HG03108 (cell line): ENCODE results near the gene ZNF14.
"Not testable (repeated sequence)": the region's sequence is repeated elsewhere in the genome, so short reads cannot be mapped to it uniquely, and the experiment has no call there.

Experiments used
- ATAC-seq: cut with Tn5 transposase; IDR thresholded peaks from one replicate; pipeline ENCODE4 v1.9.1; 2021; ENCODE audit warnings: moderate library complexity; ENCODE audit not compliant: unreplicated experiment

ZNF14 gene

DNA sequence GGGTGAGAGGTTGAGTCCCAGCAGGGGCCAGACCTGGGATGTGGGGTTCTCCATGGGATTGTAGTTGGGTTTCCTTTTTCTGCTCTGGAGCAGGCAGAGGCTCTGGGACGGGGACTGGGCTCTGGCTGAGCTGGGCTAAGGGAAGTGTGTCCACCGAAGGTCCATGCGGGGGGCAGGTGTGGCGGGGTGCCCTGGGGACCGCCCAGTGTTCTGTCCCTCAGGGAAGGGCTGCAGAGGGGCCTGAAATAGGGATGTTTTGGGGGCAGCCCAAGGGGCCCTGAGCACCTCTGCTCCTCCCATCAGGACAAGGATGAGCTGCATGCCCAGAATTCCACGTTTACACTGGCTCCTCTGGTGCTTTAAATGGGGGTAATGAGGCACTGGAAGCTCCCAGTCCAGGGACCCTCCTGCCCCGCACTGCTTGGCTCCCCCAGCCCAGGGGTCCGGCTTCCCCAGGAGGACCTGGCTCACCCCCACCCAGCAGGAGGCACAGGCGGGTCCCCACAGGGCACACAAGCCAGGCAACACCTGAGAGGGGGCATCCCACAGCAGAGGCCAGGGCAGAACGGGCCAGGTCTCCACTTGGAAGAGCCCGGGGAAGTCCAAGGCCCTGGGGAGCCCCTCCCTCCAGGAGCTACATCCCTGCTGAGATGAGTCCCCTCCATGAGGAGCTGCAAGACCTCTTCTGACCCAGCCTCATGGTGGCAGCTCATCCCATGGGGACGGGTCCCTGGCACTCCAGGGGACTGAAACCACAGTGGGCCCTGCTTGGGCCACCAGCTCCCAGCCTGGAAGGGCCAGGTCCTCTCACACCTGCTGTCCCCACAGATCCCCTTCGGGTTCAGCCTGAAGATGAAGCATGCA lies 14.7 kb upstream of the ZNF14 start:
- ATAC-seq: no peak

DNA sequence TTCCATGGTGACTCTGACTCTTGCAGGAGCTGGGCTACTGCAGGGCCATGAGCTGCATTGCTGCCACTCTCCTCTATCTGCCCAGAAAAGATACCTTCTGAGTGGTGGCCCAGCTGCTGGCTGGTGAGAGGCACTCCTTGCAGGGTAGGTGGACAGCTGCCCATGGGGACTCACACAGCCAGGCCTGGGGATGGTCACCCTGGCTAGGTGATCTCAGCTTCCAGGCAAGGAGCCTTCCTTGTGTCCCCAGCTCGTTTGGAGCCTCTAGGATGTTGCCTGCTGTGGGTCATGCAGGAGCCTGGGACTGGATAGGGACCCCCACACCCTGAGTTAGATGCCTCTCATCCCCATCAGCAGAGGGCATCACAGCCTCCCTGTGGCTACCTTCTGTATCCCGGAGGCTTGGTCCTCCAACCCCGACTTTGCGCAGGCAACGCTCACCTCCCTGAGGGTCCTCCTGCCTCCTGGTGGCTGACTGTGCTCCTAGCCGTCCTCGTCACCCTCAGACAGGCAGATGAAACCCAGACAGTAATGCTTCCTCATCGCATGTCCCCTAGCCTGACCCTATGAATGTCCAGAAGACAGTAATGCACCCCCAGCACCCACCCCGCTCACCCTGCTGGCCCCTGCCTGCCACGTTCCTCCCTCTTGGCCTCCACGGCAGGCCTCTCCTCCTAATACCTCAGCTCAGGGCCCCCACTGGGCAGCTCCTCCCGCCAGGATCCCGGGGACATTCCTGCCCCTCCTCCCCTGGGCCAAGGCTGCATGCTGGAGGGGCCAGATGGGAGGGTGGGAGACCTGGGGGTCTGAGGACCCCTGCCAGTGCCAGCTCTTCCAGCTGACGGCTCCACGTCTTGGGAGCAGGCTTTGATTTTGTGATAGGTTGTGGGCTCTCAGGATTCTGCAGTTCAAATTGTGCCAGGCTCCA lies 13.6 kb upstream of the ZNF14 start:
- ATAC-seq: no peak

DNA sequence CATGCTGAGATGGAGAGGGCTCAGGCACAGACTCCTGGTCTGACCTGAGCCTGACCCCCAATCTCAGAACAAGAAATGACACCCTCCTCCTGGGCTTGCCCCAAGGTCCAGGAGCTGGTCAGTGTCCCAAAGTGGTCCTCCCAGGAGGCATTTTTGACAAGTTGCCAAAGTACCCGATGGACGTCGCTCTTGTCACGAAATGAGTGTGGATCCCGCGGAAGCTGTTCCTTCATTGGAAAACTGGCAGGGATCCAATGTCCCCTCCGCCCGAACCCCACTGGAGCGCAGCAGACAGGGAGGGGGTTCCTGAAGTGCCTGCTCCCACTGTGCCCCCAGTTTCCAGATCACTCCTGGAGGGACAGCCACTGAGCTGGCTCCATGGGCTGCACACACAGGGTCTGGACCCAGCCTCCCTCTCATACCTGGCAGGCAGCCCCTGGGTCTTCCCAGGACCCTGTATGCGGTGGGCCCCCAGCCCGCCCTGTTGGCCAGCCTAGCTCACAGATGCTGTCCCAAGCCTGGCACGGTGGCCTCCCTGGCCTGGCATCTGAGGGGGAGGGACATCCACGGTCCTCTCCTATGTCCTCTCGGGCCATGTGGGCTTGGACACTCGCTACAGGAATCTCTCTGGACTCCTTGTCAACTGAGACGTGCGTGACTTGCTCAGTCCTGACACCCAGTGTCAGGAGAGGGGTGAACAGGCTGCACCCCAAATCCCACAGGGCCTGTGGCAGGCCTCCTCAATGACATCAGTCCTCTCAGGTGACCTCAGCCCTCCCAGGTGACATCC lies 12.8 kb upstream of the ZNF14 start:
- ATAC-seq: no peak

DNA sequence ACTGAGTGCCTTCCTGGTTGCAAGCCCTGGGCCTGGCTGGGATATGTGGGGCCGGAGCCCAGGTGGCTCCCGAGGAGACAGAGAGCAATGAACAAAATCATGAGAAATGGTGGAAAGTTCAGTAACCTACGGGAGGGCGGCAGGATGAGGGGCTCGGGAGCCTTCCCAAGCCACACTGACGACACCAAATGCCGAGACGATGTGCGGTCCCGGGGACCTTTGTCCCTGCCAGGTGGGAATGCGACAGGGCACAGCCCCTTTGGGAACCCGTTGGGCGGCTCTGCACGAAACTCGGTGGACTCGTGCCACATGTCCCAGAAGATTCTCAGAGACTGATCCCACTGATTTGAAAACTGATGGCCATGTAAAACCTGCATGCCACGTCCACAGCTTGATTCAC lies 11.7 kb upstream of the ZNF14 start:
- no peak for ATAC-seq

DNA sequence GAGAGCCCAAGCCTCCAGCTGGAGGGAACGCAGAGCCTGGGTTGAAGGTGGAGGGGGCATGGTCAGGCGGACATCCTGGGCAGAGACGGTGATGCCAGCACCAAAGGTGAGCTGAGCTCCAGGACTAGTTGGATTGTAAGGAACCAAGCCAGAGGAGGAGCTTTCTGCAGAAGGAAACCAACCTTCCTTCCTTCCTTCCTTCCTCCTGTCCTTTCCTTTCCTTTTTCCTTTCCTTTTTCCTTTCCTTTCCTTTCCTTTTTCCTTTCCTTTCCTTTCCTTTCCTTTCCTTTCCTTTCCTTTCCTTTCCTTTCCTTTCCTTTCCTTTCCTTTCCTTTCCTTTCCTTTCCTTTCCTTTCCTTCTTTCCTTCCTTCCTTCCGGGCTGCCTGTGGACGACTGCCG lies 11.0 kb upstream of the ZNF14 start:
- not testable (repeated sequence) for ATAC-seq

DNA sequence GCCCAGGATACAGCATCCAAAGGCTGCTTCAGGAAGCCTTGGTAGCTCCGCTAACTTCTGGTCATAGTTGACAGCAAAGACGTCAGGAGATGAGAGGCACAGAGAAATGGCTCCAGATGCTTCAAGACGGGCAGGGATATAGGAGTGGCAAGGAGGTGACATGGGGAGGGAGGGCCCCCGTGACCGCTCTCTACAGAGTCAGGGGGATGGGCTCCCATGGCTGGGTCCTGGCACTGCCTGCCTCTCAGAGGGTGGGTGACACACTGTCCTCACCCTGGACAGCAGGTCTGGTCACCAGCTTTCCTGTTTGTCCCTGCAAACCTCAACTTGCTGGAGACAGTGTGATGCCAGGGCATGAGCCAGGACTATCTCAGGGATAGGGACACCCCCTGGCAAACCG lies 10.3 kb upstream of the ZNF14 start:
- no peak for ATAC-seq

DNA sequence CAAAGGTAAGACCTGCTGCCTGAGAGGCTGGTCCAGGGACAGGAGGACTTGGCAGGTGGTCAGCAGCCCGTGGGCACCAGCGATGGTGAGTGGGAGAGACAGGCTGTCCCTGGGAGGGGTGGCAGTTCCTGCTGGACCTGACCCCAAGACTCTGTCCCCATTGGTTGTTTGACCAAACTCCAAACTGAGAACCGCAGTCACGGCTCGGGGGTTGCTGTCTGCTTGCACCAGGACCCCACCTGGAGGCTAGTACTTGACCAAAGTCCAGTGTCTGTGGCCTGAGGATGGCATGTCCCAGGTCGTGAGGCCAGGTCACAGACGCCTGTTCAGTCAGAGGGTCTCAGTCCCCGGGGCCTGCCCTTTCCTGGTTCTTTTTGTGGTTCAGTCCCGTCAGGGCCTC lies 9.9 kb upstream of the ZNF14 start:
- ATAC-seq: no peak

DNA sequence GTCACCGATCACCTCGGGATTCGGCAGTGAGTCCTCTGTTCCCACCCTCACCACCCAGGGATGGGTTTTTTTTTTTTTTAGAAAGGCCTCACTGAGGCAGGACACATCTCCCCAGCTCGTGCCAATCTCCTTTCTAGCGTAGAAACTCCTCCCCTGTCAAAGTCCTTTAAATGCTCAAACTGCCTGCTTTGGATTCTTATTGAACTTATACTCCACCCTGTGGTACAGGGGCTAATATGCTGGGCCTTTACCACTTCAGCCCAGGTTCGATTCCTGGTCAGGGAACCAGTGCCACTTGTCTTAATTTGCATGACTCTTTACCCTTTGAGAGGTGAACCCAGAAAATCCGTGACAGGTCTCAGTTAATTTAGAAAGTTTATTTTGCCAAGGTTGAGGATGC lies 8.3 kb upstream of the ZNF14 start:
- ATAC-seq: no peak

DNA sequence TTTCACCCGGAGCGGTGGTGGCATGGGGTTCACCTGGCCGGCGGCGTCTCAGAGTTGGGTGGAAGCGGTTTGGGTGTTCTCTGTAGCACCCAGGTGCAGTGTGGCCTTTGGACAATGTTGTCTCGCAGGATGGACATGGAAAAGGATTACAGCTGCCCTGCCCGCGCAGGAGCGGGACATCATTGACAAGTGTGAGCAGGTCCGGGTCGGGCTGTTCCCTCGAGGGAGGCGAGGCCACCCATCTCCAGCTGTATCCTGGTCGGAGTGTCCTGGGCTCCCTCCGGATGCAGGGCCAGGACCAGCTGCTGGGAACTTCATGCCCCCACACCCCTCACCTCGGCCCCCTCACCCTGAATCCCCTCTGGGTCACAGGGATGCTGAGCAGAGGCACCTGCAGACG lies 7.8 kb upstream of the ZNF14 start:
- ATAC-seq: no peak

DNA sequence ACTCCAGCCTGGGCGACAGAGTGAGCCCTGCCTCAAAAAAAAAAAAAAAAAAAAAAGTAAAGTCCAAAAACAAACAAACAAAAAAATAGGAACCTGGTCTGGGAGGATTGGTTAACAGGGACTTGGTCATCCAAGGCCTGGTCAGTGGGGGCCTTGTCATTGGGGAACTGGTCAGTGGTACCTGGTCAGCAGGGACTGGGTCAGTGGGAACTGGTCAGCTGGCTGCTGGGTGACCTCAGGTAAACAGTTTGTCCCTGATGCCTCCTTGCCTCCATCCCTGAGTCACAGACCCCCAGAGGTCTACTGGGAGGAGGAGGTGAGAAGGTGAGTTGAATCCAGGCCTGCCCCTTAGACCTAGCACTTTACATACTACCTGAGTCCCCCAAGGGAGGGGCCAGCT lies 5.7 kb upstream of the ZNF14 start:
- ATAC-seq: no peak

DNA sequence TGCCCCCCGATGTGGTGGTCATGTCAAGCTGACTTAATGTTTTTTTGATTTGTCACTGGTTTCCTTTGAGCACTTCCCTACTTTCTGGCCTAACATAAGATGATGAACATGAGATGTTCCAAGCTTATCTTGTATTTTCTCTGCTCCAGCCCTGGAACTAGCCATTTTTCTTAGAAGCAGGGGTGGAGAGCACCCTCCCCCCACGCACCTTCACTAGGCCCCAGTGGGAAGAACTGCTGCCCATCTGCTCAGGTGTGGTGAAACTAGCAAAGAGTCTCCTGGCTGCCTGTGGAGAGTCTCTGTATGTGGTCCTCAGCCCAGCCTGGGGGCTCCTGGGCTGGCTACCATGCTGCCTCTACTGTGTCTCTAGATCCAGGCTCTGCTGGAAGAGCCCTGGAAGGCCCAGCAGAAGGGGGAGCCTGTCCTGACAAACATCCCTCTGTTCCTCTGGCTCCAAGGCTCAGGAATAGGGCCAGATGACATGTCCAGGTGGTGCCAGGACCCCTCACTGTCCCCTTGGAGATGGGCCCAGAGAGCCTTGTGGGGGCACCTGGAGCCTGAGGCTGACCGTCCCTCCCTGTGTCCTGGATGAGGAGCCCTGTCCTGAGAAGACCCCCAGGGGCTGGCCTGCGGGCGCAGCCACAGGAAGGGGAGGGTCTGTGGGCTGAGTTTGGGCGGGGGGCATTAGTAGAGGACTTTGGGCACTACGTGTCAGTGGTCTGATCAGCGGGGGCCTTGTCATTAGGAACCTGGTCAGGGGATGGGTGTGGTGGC lies 4.8 kb upstream of the ZNF14 start:
- no peak for ATAC-seq

DNA sequence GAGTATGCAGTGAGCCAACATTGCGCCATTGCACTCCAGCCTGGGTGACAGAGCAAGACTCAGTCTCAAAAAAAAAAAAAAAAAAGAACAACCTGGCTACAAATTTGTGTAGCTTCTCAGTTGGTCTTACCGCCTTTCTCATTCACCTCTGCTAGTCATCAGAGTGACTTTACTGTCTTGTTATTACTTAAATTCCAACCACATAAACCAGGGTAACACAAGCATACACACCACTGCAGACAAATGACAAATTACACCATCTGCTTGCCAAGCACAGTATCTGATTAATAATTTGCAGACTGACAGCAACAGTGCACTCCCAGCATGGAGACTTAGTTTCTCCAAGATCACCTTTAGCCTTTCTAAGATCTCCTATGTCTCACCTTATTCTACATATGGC lies 11.0 kb downstream of the ZNF14 start:
- no peak for ATAC-seq

DNA sequence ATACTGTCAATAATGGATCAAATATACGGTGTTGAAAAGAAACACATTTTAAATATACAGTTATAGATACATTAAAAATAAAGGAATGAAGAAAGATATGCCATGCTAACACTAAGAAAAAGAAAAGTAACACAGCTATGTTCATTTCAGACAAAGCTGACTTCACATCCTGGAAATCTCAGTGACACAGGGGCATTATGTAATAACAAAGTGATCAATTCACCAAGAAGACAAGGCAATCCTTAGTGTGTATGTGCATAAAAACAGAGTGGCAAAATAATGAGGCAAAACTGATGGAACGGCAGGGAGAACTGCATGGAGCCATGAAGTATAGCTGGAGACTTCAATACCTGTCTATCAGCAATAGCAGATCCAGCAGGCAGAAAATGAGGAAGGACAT lies 13.1 kb downstream of the ZNF14 start:
- ATAC-seq: no peak

DNA sequence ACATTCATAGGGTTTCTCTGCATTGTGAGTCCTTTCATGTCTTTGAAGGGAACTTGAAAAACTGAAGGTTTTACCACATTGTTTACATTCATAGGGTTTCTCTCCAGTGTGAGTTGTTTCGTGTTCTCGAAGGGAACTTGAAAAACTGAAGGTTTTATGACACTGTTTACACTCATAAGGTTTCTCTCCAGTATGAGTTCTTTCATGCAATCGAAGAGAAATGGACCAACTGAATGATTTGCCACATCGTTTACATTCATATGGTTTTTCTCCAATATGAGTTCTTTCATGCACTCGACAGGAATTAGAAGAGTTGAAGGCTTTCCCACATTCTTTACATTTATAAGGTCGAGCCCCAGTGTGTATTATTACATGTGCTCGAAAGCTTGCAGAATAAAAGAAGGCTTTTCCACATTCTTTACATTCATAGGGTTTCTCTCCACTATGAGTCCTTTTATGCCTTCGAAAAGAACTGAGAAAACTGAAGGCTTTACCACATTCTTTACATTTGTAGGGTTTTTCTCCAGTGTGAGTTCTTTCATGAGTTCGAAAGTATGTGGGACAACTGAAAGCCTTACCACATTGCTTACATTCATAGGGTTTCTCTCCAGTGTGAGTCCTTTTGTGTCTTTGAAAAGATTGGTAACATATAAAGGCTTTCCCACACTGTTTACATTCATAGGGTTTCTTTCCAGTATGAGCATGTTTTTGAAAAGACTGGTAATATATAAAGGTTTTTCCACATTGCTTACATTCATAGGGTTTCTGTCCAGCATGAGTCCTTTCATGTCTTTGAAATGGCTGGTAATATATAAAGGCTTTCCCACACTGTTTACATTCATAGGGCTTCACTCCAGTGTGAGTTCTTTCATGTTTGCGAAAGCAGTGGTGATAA lies 20.7 kb downstream of the ZNF14 start:
- no peak for ATAC-seq

DNA sequence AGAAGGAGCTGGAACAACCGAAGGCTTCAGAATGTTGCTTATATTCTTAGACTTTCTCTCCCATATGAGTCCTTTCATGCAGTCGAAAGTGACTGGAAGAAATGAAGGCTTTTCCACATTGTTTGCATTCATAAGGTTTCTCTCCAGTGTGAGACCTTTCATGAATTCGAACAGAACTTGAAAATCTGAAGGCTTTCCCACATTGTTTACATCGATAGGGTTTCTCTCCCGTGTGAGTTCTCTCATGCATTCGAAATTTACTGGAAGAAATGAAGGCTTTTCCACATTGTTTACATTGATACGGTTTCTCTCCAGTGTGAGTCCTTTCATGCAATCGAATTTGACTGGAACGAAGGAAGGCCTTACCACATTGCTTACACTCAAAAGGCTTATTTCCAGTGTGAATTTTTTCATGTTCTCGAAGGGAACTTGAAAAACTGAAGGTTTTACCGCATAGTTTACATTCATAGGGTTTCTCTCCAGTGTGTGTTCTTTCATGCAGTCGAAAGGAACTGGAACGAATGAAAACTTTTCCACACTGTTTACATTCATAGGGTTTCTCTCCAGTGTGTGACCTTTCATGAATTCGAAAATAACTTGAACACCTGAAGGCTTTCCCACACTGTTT lies 21.5 kb downstream of the ZNF14 start:
- ATAC-seq: no peak

DNA sequence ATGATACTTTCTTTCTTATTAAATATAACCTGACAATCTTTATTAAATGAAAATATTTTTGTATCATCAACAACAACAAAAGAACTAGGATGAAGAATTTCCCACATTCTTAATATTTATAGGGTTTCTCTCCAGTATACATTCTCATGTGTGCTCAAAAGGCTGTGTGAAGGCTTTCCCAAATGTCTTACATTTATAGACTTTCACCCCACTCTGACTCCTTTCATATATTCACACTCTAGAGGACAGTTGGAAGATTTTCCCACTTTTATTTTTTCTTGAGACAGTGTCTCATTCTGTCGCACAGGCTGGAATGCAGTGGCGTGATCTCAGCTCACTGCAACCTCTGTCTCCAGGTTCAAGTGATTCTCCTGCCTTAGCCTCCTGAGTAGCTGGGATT lies 22.4 kb downstream of the ZNF14 start:
- ATAC-seq: no peak

DNA sequence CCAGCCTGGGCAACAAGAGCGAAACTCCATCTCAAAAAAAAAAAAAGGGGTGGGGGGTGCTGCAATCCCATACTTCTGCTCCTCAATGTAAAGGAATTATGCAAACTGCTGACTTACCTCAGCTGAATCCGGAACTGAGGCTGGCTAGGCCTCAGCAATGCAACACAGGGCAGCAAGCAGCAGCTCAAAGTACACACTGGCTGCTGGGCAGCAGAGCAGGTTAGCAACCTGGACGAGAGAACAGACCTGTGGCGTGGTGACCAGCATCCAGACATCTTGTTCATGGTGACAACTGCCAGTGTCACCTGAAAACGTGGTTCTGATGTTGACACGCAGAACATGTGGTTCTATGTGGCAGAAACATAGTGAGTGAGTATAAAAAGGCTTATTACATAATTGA lies 28.1 kb downstream of the ZNF14 start:
- ATAC-seq: no peak

DNA sequence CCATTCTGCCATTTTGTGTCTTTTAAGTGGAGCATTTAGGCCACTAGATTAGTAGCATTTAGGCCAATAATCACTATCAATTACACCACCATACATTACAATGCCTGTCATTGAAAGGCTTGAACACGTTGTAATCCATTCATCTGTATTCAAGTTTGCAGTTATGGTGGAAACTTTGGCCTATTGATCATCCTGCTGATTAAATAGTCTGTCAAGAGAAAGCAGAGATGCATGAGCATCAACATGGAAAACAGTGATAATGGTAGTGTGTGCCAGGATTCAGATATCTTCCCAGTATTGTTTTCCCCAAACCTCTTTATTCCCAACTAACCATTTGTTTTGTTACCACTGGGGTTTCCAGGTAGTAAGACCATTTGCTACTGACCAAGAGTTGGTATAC lies 32.4 kb downstream of the ZNF14 start:
- ATAC-seq: not testable (repeated sequence)

DNA sequence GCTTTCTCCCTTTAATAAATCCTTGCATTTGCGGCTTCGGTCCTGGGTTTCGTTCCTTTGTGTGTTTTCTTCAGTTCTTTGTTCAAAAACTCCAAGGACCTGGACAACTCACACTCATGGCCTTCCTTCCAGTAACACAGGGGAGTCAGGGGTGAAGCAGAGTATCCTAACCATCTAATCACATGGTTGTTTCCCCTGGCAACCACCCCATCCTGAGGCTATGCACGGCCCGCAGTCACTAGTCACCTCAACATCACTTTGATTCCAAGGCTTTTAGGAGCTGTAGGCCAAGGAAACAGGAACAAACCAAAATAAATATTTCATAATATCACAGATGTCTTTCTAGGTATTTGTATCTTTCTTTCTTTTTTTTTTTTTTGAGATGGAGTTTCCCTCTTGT lies 35.3 kb downstream of the ZNF14 start:
- no peak for ATAC-seq
